Measurements from ENCODE around the gene MICA.
"Not testable (repeated sequence)": the region's sequence is repeated elsewhere in the genome, so short reads cannot be mapped to it uniquely, and the experiment has no call there.

The MICA gene

GRCh38 chr6:31446481-31446880 is 43.1 kb downstream of the MICA start:
- Histone ChIP-seq H3K4me3 (replicated peaks; ENCODE audit: low read depth, low read length) (no peak overlapping the region), H3K27me3 (replicated peaks; ENCODE audit: control insufficient read depth, insufficient read depth, low read length) (peaks cover 2% of the 10 kb centered on the region; the same call in 1 of the 2 replicates), H3K36me3 (ENCODE audit: control insufficient read depth, insufficient read depth, low read length) (no peaks in the 10 kb centered on the region)
- no peak for DNase-seq (ENCODE audit: extremely low read depth, insufficient read length)
- no peak for TF ChIP-seq CTCF (IDR thresholded peaks at IDR 0.05; ENCODE audit: insufficient read depth, low read length, poor library complexity, severe bottlenecking)

- H3K4me3 ChIP-seq (replicated peaks; ENCODE audit: low read depth, low read length); H3K27me3 ChIP-seq (replicated peaks; ENCODE audit: control insufficient read depth, insufficient read depth, low read length); DNase-seq (ENCODE audit: extremely low read depth, insufficient read length); H3K36me3 ChIP-seq (ENCODE audit: control insufficient read depth, insufficient read depth, low read length): not testable (repeated sequence)
These were observed 43.8 kb downstream of the MICA start for GRCh38 chr6:31446999-31447789.

- peaks cover 2% of the 10 kb centered on the region; the same call in 1 of the 2 replicates for H3K27me3 ChIP-seq (replicated peaks; ENCODE audit: control insufficient read depth, insufficient read depth, low read length)
- no peak for TF ChIP-seq CTCF (IDR thresholded peaks at IDR 0.05; ENCODE audit: insufficient read depth, low read length, poor library complexity, severe bottlenecking)
- no peaks in the 10 kb centered on the region for H3K36me3 ChIP-seq (ENCODE audit: control insufficient read depth, insufficient read depth, low read length)
- no peak overlapping the region for H3K4me3 ChIP-seq (replicated peaks; ENCODE audit: low read depth, low read length)
- no peak for DNase-seq (ENCODE audit: extremely low read depth, insufficient read length)
These were observed 47.4 kb downstream of the MICA start for GRCh38 chr6:31450751-31451150.

- Histone ChIP-seq H3K27me3 (replicated peaks; ENCODE audit: control insufficient read depth, insufficient read depth, low read length) (peaks cover 2% of the 10 kb centered on the region; the same call in 1 of the 2 replicates), H3K4me3 (replicated peaks; ENCODE audit: low read depth, low read length) (no peak overlapping the region), H3K36me3 (ENCODE audit: control insufficient read depth, insufficient read depth, low read length) (no peaks in the 10 kb centered on the region)
- TF ChIP-seq CTCF (IDR thresholded peaks at IDR 0.05; ENCODE audit: insufficient read depth, low read length, poor library complexity, severe bottlenecking): no peak
- no peak for DNase-seq (ENCODE audit: extremely low read depth, insufficient read length)
These were observed 49.5 kb downstream of the MICA start for GRCh38 chr6:31452859-31453258.

GRCh38 chr6:31453259-31453658 is 49.9 kb downstream of the MICA start:
- H3K27me3 ChIP-seq (replicated peaks; ENCODE audit: control insufficient read depth, insufficient read depth, low read length): peaks cover 2% of the 10 kb centered on the region; the same call in 1 of the 2 replicates
- H3K36me3 ChIP-seq (ENCODE audit: control insufficient read depth, insufficient read depth, low read length): no peaks in the 10 kb centered on the region
- TF ChIP-seq CTCF (IDR thresholded peaks at IDR 0.05; ENCODE audit: insufficient read depth, low read length, poor library complexity, severe bottlenecking): no peak
- no peak overlapping the region for H3K4me3 ChIP-seq (replicated peaks; ENCODE audit: low read depth, low read length)
- no peak for DNase-seq (ENCODE audit: extremely low read depth, insufficient read length)

- not testable (repeated sequence) for H3K36me3 ChIP-seq (ENCODE audit: control insufficient read depth, insufficient read depth, low read length); H3K27me3 ChIP-seq (replicated peaks; ENCODE audit: control insufficient read depth, insufficient read depth, low read length); DNase-seq (ENCODE audit: extremely low read depth, insufficient read length); H3K4me3 ChIP-seq (replicated peaks; ENCODE audit: low read depth, low read length)
These were observed 56.5 kb downstream of the MICA start for GRCh38 chr6:31459864-31460263.
